GM10266 (cell line): Measurements from ENCODE around the gene POGZ.

Experiments used
- DNase-seq: peaks from one replicate; pipeline ENCODE4 v3.0.0; 2012; ENCODE audit errors: extremely low spot score
- CTCF ChIP-seq: IDR thresholded peaks from 2 replicates; pipeline ENCODE4 v1.5.1; 2012; ENCODE audit warnings: mild to moderate bottlenecking, low read depth; ENCODE audit not compliant: control insufficient read depth, insufficient read depth; ENCODE audit errors: missing control alignments

POGZ gene

GRCh38 chr1:151477066-151477465 lies 17.8 kb upstream of the POGZ start:
- no peak for DNase-seq
- TF ChIP-seq CTCF = no peak

GRCh38 chr1:151476083-151476482 lies 16.8 kb upstream of the POGZ start:
- no peak for DNase-seq
- no peak for TF ChIP-seq CTCF

DNA sequence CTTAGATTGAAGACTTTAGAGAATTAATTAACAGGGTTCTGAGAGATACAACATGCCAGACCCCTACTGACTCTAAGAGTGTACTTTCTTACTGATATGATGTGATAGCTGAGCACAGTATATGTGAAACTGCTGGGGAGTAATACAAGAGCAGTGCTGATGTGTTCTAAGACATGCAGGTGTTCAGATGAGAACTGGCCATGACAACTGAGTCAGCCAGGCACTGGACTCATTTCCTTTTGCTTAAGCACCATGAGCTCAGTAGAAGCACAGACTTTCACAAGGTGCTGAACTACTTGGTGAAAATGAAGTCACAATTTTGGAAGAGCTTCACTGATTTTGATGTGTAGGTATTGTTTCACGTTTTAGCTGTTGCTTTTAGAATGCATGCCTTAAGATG lies 15.9 kb upstream of the POGZ start:
- DNase-seq = peak; percentile 87
- no peak for TF ChIP-seq CTCF

GRCh38 chr1:151474745-151475144 lies 15.5 kb upstream of the POGZ start:
- DNase-seq = no peak
- no peak for TF ChIP-seq CTCF

DNA sequence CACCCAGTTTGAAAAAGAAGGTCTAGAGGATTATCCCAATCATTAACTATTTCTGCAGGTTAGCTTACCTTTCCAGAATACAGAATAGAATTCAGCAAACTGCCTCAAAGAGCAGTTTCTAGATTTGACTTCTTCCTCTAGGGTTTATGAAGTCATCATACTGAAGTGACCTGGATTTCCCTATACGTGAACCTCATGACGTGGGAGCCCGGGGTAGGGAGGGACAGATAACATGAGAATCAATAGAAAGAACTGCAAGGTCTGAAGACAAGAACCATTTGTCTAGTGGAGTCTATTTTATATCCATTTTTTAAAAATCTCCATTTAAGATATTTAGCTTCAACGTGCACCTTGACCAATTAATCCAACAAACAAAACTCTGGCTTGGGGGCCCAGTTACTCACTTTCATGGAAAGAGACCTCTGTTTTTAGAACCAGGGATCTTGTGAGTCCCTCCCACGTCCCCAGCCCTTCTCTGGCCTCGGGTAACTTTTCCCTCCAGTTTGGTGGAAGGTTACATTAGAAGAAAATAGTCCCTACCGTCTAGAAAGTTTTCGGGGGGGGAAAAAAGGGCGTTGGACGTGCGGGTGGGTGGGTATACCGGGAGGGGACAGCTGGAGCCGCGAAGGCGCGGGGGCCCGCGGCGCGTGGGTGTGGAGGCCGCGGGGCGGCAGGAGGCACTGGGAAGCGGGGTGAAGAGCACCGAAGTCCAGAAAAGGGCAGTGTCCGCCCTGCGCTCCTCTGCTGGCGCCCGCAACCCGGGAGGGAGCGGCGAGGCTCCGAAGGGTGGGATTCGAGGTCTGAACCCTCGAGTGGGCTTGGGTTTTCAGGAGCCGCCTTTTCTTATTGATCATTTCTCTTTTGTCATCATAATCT lies 13.8 kb upstream of the POGZ start:
- TF ChIP-seq CTCF = no peak
- DNase-seq = peak; percentile 43

DNA sequence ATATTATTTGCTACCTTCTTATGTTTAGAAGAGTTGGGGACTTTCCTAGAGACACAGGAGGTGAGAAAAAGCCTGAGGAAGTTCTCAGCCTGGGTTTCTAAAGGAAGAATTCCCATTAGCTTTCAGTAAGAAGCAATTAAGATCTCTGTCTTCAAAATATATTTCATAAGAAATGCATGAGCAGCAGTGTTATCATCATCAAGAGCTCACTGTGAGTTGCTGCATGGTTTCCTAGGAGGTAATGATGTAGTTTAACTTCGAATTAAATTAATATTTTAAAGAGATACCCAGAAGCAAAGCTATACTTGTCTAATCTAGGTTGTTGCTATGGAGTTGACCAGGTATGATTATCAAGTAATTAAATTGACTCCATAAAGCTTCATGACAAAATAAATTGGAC lies 5.7 kb upstream of the POGZ start:
- no peak for TF ChIP-seq CTCF
- DNase-seq = no peak

DNA sequence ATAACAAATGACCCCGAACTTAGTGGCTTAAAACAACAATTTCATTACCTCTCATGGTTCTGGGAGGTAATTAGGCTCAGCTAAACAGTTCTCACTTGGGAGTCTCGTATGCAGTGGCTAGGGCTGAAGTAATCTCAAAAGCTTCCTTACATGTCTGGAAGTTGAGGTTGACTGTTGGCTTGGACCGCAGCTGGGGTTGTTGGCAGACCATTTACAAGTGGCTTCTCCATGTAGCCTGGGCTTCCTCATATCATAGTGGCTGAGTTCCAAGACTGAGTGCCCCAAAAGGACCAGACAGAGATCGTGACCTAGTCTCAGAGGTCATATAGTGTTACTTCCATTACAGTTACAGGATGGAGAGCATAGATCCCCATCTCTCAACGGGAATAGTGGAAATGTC lies 2.4 kb upstream of the POGZ start:
- TF ChIP-seq CTCF = no peak
- no peak for DNase-seq
